H1 (cell line): ENCODE measurements around the gene AKR7A2.

Experiments
- CBX5 ChIP-seq: fragments of 300-800, 300-1000 bp; sonication (generic); IDR thresholded peaks from 2 replicates; pipeline ENCODE4 v1.7.1; 2016; ENCODE audit warnings: antibody characterized with exemption, low read length, low read depth
- CHD1 ChIP-seq: IDR thresholded peaks from 2 replicates; pipeline ENCODE4 v1.6.1; 2012; ENCODE audit warnings: low read depth, low read length, improper control_type of control experiment
- CHD2 ChIP-seq: IDR thresholded peaks from 2 replicates; pipeline ENCODE4 v1.6.1; 2012; ENCODE audit warnings: low read length, improper control_type of control experiment
- HDAC6 ChIP-seq: IDR thresholded peaks from one replicate; pipeline ENCODE4 v1.7.1; 2012; ENCODE audit warnings: low read depth, mild to moderate bottlenecking, inconsistent platforms, low read length, moderate library complexity
- MAX ChIP-seq: IDR thresholded peaks from 2 replicates; pipeline ENCODE4 v1.6.1; 2012; ENCODE audit warnings: inconsistent platforms
- PHF8 ChIP-seq: fragments of 200-600 bp; sonication (generic); conservative IDR thresholded peaks from 2 replicates; pipeline ENCODE4 v1.7.1; 2012; ENCODE audit warnings: low read depth, mild to moderate bottlenecking, inconsistent platforms, low read length, moderate library complexity
- POLR2A ChIP-seq, 2 experiments: IDR thresholded peaks; 1 replicate in 1 of 2; 2 replicates in 1 of 2; pipeline ENCODE4 v1.6.1; 2011; ENCODE audit warnings: low read depth in 2 of 2, low read length in 2 of 2, mild to moderate bottlenecking in 2 of 2; ENCODE audit errors: control extremely low read depth in 1 of 2
- POLR2AphosphoS5 ChIP-seq: IDR thresholded peaks from 2 replicates; pipeline ENCODE4 v1.6.1; 2011; ENCODE audit warnings: low read depth, low read length
- SP1 ChIP-seq: IDR thresholded peaks from 2 replicates; pipeline ENCODE4 v1.6.1; 2011; ENCODE audit warnings: low read depth, low read length
- TF ChIP-seq, protein P1 (sequence below), 3 experiments: IDR thresholded peaks; 1 replicate in 2 of 3; 2 replicates in 1 of 3; pipeline versions ENCODE4 v1.5.1 to v1.6.1; 2011; ENCODE audit warnings: low read length in 3 of 3, mild to moderate bottlenecking in 3 of 3, inconsistent platforms in 2 of 3, low read depth in 1 of 3, moderate library complexity in 1 of 3; ENCODE audit not compliant: insufficient read depth in 1 of 3; ENCODE audit errors: control extremely low read depth in 1 of 3

- TF ChIP-seq CBX5 (no peak), PHF8 (no peak), POLR2A (IDR thresholded peaks at IDR 0.05; ENCODE audit: control extremely low read depth in 1 of 2, low read depth in 2 of 2, low read length in 2 of 2) (no peak), HDAC6 (no peak), CHD1 (no peak), CHD2 (no peak), MAX (no peak), POLR2AphosphoS5 (no peak), SP1 (no peak)
- TF ChIP-seq, protein P1, sequence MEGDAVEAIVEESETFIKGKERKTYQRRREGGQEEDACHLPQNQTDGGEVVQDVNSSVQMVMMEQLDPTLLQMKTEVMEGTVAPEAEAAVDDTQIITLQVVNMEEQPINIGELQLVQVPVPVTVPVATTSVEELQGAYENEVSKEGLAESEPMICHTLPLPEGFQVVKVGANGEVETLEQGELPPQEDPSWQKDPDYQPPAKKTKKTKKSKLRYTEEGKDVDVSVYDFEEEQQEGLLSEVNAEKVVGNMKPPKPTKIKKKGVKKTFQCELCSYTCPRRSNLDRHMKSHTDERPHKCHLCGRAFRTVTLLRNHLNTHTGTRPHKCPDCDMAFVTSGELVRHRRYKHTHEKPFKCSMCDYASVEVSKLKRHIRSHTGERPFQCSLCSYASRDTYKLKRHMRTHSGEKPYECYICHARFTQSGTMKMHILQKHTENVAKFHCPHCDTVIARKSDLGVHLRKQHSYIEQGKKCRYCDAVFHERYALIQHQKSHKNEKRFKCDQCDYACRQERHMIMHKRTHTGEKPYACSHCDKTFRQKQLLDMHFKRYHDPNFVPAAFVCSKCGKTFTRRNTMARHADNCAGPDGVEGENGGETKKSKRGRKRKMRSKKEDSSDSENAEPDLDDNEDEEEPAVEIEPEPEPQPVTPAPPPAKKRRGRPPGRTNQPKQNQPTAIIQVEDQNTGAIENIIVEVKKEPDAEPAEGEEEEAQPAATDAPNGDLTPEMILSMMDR (IDR thresholded peaks at IDR 0.05; ENCODE audit: control extremely low read depth in 1 of 3, insufficient read depth in 1 of 3, low read depth in 1 of 3, low read length in 3 of 3): no peak
Measured at GRCh38 chr1:19311503-19311930, 427 bp downstream of the AKR7A2 start.
